Epithelial cell of proximal tubule (primary cell): Measurements from ENCODE around the gene ADORA1. TPM values are rescaled to one million over a fixed set of nuclear protein-coding genes. Genes with fewer than 3 reads are reported as not detected.

ENCODE experiments used
- DNase-seq: peaks from one replicate; pipeline ENCODE4 v3.0.0-alpha.2; 2011; ENCODE audit warnings: low read depth
- H3K4me3 ChIP-seq: 2 replicates; pipeline ENCODE4 v1.5.1; 2011; ENCODE audit warnings: low read depth, mild to moderate bottlenecking, low read length
- CTCF ChIP-seq: conservative IDR thresholded peaks from 2 replicates; pipeline ENCODE4 v1.5.1; 2012; ENCODE audit warnings: low read depth, mild to moderate bottlenecking, low read length
- total RNA-seq: library from RNA; depleted of rRNA; stranded (reverse); fragments of >200 nt; gene quantifications from 2 replicates; pipeline ENCODE4 v1.2.3, GENCODE V29; 2015

Gene ADORA1
- total RNA-seq, 1 donor from 2014 or later, result 3.7 TPM

- no peak overlapping the region for H3K4me3 ChIP-seq
- DNase-seq, result no peak
- no peak for TF ChIP-seq CTCF
These were observed 6.1 kb upstream of the ADORA1 start for GRCh38 chr1:203121186-203122015.

GRCh38 chr1:203122159-203122558 is 5.4 kb upstream of the ADORA1 start:
- DNase-seq, result no peak
- TF ChIP-seq CTCF, result no peak

GRCh38 chr1:203124011-203124410 is 3.5 kb upstream of the ADORA1 start:
- no peak overlapping the region for H3K4me3 ChIP-seq
- no peak for DNase-seq
- TF ChIP-seq CTCF, result no peak

More at GRCh38 chr1:203122159-203122558, 5.4 kb upstream of the ADORA1 start:
- H3K4me3 ChIP-seq, result no peak overlapping the region

- H3K4me3 ChIP-seq, result no peak overlapping the region
- TF ChIP-seq CTCF, result no peak
- no peak for DNase-seq
These were observed 2.8 kb upstream of the ADORA1 start for GRCh38 chr1:203124546-203125317.

- TF ChIP-seq CTCF, result peak; percentile 66
- H3K4me3 ChIP-seq, result peak overlapping the region; percentile 65
- DNase-seq, result no peak
These were observed 1.2 kb upstream of the ADORA1 start for GRCh38 chr1:203126151-203126865.

GRCh38 chr1:203126866-203127665 is 460 bp upstream of the ADORA1 start:
- TF ChIP-seq CTCF, result no peak
- peak overlapping the region; percentile 65 for H3K4me3 ChIP-seq
- no peak for DNase-seq
